GM12873 (cell line): Measurements from ENCODE around the gene KCNJ5.

Source experiments
- TF ChIP-seq, protein P1 (sequence below): IDR thresholded peaks from 2 replicates; pipeline ENCODE4 v1.5.1; 2012; ENCODE audit warnings: low read depth, mild to moderate bottlenecking, moderate library complexity, low read length, control low read depth; ENCODE audit not compliant: insufficient read depth; ENCODE audit errors: missing control alignments

Gene KCNJ5

DNA sequence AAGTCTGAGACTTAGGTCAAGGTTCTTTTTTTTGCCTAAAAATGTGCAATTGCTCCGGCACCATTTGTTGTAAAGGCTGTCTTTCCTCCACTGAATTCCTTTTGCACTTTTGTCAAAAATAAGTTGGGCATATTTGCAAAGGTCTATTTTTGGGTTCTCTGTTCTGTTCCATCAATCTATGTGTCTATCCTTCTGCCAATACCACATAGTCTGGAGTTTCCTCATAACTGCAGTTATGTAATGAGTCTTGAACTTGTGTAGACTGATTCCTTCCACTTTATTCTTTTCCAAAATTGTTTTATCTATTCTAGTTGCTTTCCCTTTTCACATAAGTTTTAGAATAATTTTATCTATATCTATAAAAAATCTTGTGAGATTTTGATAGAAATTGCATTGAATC, 6.7 kb downstream of the KCNJ5 start:
- TF ChIP-seq, protein P1, sequence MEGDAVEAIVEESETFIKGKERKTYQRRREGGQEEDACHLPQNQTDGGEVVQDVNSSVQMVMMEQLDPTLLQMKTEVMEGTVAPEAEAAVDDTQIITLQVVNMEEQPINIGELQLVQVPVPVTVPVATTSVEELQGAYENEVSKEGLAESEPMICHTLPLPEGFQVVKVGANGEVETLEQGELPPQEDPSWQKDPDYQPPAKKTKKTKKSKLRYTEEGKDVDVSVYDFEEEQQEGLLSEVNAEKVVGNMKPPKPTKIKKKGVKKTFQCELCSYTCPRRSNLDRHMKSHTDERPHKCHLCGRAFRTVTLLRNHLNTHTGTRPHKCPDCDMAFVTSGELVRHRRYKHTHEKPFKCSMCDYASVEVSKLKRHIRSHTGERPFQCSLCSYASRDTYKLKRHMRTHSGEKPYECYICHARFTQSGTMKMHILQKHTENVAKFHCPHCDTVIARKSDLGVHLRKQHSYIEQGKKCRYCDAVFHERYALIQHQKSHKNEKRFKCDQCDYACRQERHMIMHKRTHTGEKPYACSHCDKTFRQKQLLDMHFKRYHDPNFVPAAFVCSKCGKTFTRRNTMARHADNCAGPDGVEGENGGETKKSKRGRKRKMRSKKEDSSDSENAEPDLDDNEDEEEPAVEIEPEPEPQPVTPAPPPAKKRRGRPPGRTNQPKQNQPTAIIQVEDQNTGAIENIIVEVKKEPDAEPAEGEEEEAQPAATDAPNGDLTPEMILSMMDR = no peak

DNA sequence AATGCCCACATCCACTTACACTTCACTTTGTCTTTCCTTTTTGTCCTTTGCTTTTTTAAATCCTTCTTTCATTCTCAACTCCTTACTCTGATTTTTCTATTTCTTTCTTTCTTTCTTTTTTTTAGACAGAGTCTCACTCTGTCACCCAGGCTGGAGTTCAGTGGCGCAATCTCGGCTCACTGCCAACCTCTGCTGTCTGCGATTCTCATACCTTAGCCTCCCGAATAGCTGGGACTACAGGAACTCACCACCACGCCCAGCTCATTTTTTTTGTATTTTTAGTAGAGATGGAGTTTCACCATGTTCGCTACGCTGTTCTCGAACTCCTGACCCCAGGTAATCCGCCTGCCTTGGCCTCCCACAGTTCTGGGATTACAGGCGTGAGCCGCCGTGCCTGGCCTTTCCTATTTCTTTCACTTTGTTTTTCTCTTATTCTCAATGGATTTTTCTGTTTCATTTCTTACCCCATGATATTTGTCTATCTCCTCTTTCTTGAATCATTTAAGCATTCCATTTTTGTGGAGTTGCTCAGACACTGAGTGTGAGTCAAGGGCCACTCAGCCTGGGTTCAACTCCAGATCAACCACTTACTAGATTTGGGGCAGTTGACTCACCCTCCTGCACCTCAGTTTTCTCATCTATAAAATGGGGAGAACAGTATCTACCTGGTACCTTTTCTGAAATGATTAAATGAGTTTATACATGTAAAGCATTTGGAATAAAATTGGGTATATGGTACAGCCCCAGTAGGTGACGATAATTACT, 7.6 kb downstream of the KCNJ5 start:
- TF ChIP-seq, protein P1 = no peak

DNA sequence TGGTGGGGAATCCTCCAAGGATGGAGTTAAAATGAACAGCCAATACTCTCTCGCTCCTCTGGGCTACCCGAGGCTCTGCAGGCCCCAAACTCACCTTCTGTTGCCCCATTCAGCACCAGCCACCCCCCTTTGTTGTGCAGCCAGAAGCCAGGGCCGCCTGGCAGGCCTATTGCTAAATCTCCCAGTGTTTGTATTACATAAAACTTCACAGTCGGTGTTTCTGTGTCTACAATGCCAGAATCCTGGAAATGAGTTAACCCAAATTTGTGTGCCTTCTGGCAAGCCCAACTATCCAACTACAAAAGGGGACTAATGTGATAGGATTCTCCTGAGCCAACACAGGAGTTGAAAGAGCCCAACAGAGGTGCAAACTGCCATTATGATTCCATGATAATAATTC, 9.3 kb downstream of the KCNJ5 start:
- TF ChIP-seq, protein P1 = no peak

DNA sequence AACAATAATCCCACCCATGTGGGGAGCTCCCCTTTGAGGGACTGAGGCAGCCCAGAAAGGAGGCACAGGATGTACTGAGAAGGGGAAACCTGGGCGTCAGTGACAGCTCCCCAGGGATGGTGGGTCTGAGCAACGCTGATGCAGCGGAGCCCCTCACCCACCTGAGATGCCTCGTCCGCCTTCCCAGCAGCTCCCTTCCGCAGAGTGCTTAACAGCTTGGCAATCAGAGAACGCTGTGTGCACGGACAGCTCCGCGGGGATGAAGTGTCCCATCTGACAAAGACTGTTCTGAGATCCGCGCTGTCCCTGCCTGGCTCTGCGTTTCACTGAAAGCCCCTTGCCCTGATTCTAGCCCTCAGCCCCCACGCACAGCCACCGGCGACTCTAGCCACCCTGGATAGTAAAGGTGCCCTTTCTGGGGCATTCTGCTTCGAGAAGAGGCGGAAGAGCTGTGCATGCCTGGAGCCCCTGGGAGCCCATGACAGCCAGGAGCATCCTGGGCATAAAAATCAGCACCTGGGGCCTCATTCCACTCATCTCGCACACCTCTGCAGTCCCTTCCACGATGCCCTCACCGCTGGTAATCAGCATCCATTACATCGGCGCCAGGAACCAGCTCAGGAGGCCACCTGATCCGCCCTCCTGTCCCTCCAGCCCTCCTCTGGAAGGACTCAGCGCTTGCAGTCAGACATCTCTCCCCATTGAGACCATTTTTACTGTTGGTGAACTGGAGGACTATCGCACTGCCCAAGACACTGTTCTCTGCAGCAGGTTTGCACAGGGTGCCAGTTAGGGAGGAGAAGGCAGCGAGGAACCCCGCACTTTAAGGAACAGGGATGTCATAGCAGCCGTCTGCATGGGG, 10.7 kb downstream of the KCNJ5 start:
- TF ChIP-seq, protein P1 = no peak

DNA sequence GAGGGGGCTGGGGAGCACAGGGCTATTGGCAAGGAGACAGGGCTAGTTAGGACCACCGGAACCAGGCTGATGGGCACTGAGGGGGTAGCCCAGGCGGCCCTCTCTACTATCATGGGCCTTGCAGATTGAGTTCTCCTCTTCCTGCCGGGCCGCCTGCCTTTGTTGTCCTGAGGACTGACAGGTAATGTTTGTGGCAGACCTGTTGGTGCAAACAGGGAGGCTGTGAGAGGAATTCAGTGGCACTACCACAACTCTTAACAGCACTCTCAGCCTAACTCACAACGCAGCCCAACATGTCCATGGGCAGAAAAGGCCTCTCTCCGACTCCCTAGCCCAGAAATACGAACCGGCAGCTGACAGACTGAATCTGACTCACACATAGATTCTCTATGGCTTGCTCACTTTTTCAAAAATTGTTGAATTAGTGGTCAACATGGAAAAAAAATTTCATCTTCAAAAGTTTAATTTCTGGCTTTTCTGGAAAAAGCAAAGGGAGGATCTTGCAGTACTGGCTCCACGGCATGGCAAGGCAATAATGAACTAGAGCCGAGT, 11.4 kb downstream of the KCNJ5 start:
- TF ChIP-seq, protein P1 = no peak

DNA sequence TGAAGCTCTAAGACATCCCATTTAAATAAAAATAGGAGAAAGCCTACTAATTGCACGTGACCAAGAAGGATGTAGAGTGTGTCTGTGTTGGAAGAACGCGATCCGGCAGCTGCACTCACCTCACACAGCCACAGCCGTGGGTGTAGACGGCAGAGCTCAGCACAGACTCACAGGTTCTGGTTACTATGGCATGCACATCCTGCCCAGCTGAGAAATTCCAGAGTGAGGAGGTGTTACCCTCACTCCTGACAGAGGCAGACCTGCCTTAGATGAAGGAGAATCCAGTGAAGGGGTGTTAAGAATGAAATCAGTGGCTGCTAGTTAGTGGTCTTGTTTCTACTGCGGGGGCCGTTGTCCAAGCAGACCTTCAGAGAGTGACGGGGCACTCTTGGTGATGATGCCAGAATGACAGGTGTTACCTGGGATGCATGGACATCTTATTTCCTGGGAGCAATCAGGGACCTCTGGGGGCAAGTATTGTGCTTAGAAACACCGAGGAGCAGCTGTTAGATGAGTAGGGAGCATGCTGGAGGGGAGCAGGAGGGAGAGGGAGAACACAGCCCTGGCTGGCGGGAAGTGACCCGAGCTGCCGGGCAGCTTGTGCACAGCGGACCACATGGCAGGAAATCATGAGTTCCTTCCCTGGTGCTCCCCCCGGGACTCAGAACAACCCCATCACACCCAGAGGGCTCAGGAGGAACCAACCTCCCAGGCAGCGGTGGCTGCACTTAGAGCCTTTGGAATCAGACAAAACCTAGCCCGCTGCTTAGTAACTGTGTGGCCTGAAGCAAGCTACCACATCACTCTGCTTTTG, 12.3 kb downstream of the KCNJ5 start:
- TF ChIP-seq, protein P1 = no peak

DNA sequence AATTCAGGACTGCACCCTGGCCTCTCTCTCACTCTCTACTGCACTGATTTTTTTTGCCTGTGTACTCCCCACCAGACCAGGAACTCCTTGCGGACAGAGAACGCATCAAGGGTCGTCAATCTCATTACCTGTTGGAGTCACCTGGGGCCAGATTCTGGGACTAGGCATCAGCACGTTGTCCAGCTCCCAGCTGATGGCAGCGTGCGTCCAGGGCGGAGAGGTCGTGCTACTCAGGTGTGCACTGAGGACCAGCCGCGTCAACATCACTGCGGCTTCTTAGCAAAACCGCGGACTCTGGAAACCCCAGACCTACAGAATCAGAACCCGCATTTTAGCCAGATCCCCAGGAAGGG, 13.1 kb downstream of the KCNJ5 start:
- TF ChIP-seq, protein P1 = no peak
